ENCODE measurements around the gene FAM181A.

The FAM181A gene

GRCh38 chr14:93930296-93930988 is 3.3 kb downstream of the FAM181A start:
- no peak for DNase-seq

DNA sequence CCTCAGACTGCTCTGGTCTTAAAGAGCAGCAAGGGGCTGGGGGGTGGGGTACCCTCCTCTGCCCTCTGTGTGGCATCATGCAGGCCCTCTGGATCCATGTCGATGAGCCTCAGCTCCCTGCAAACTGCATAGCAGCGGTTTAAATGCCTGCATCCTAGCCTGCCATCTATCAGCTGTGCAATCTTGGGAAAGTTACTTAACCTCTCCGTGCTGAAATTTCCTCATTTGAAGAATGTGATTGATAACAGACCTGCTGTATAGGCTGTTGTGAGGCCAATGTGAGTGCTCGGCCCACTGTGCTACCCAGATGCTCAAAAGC is 3.8 kb downstream of the FAM181A start:
- DNase-seq = no peak

GRCh38 chr14:93932642-93933041 is 5.5 kb downstream of the FAM181A start:
- DNase-seq = no peak

DNA sequence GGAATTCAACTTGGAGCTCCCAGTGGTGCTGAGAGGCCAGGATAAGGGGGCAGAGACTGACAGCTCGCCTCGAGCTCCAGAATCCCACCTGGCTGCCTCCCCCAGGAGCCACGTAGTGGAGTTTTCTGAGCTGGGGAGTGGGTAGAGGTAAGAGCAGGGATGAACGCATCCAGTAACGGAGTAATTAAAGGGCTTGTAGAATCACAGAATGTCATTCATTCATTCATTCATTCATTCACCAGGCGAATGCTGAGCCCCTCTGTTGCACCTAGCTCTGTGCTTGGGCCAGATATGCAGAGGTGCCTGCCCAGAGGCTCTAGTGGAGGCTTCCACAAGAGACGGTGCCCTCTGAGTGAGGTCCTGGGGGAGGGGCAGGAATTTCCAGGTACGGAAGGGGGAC is 8.1 kb downstream of the FAM181A start:
- no peak for DNase-seq

- peak; percentile 11 to 60 (median 34) for DNase-seq
Measured at GRCh38 chr14:93936245-93936644, 9.1 kb downstream of the FAM181A start.

GRCh38 chr14:93936926-93937325 is 9.8 kb downstream of the FAM181A start:
- DNase-seq = no peak

DNA sequence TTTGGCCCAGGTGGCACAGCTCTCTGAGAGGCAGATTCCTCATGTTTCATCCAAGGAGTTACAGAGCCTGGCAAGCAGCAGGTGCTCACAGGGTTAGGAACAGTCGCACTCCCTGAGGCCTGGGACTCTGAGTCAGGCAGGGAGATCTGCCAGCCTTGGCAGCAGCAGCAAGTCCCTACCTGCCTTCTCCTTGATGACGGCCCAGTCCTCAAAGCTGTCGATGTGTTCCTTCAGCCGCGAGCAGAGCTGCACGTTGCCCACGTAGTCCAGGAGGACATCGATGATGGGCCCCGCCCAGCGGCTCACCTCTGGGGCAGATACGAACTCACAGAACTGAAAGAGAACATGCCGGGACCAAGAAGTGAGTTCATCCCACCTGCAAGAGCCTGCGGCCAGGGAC is 10.4 kb downstream of the FAM181A start:
- DNase-seq = no peak

GRCh38 chr14:93938751-93939303 is 11.7 kb downstream of the FAM181A start:
- DNase-seq = no peak

DNA sequence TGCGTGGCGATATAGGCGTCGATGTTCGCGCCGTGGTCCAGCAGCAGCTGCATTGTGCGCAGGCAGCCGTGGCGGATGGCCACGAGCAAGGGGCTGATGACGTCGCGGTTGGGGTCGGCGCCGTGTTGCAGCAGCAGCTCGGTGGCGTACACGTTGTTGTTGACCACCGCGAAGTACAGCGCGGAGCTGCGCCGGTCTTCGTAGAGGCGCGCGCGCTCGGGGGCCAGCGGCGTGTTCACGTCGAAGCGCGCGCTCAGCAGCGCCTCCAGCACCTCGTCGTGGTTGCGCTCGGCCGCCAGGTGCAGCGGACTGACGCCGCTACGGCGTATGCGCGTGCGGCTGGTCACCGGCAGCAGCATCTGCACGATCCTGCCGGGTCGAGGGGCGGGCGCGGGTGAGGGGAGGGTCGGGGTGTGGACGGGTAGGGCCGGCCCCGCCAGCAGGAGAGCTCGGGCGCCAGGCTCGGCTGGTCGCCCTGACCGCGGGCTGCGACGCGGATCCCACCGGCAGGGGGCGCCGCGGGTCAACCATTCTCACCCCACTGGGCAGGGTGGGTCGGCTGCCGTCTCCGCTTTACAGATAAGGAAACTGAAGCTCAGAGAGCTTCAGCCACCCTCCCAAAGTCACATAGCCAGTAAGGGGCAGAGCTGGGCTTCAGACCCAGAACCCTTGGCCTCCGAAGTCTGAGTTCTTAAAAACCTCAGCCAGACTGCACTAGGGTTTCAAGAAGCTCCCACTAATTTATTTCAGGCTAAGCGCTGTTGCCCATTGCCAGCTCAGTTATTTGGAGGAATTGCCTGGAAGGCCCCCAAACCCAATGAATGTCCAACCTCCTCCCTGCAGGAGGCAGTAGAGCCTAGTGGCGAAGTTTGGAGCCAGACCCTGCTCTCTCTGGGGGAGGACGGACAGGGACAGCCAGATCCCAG is 12.4 kb downstream of the FAM181A start:
- peak in 1 of 3 experiments; percentile 67 for DNase-seq

- no peak for DNase-seq
Measured at GRCh38 chr14:93940437-93940836, 13.3 kb downstream of the FAM181A start.

DNA sequence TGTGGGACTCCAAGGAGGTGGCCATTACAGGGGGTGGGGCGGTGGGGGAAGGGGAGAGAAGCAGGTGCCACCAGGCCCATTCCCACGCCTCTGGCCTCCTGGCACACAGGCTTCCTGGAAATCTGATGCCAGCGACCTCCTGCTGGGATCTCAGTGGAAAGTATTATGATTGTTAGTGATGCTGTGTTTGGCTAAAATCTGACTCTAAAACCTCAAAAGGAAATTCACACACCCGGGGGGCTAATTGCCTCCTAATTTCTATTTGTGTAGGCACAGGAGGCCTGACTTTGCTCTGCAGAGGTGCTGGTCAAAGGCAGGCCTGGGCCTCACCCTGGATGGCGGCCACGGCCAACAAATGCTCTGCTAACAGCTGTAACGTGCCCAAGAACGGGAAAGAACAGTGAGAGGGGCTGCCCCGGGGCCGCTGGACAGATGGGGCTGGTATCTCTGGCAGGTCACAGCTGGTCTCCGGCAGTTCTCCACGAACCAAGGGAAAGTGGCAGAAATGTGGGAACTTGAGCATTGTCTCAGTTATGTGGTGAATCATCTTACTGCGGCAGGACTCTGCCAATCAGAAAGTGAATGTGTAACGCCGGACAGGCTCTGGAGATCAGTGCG is 14.3 kb downstream of the FAM181A start:
- DNase-seq = peak; percentile 40 to 100 (median 98)

DNA sequence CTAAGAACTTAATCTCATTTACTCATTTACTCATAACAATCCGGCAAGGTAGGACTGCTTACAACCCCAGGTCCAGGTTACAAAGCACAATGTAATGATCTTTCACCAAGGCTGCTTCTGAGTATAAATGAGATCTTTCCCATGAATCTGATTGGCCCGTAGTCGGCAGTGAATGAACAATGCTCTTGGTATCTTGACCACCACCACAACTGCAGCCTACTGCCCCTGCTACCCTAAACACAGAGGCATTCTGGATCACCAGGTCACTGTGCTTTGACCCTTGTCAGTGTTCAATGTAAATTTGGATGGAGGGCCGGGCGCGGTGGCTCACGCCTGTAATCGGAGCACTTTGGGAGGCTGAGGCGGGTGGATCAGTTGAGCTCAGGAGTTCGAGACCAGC is 15.9 kb downstream of the FAM181A start:
- DNase-seq = no peak

- DNase-seq = no peak
Measured at GRCh38 chr14:93943930-93944329, 16.8 kb downstream of the FAM181A start.

- no peak for DNase-seq
Measured at GRCh38 chr14:93944348-93945069, 17.4 kb downstream of the FAM181A start.

DNA sequence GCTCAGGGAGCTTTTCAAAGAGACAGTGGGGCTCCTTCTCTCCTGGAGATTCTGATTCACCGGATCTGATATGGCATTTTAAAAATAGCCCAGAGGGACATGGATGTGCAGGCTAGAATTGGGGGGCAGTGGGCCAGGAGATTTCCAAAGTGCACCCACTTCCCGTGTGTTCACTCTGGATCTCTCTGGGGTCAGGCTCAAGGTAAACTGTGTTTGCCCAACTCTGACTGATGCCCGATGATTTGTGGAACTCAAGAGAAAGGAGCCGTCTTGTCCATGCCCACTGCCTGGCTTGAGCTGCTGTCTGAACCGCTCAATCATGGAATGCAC is 17.9 kb downstream of the FAM181A start:
- no peak for DNase-seq

- DNase-seq = no peak
Measured at GRCh38 chr14:93946104-93946503, 19.0 kb downstream of the FAM181A start.

DNA sequence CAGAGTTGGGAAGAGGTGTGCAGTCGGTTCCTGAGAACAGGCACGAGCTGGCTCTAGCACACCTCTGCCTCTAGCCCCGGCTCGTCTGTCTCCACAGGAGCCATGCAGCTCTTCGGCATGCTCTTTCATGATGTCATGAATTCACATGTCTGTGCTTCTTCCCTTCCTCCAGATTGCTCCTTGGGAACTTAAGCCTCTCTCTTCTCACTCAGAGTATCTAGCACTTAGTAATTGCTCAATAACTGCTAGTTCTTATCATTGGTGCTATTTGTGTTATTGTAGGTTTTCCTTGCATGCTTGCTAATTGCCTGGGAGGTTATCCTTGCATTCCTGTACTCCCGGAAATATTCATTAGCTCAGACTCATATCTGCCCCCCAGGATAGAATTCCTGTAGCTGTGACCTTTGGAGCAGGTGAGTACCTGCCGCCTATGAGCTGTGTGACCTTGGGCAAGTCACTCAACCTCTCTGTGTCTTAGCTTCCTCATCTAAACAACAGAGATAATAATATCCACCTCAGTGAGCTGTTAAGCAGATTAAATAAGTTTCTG is 19.5 kb downstream of the FAM181A start:
- DNase-seq = no peak

DNA sequence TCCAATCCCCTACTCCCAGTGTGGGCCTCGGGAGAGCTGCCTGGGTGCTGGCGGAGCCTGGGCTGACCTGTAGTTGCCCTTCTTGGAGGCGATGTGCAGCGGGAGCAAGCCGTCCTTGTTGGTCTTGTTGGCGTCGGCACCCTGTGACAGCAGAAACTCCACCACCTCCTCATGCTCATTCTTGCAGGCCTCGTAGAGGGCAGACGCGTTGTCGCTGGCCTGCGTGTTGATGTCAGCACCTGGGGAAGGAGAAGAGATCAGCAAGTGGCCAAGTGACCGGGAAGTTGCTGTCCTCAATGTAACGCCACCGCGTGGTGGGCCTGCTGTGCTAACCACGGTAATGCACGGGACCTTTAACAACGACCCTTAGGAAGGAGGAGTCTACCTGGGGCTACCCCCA is 20.1 kb downstream of the FAM181A start:
- no peak for DNase-seq

DNA sequence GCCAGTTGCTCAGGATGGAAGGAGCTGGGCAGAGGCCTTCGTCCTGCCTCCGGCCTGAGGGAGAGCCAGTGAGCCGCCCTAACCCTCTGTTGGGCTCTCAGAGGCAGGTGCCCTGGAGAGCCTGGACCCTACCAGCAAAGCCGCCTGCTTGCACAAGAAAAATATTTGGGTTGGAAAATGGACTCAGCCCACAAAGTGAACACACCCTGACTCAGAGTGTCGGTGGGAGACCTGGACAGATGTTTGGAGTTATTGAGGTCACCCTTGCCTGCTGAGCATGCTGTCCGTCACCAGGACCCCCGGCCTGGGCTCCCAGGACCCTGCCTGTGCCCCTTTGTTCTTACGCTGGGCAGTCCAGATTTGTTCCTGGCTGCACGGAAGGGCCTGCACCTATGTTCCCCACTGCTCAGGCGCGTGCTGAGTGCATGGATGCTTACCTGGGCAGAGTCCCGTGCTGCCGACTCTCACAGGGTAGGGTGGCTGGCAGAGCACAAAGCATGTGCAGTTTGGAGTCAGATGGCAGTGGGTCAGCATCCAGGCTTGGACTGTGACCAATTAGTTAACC is 22.4 kb downstream of the FAM181A start:
- DNase-seq = no peak

DNA sequence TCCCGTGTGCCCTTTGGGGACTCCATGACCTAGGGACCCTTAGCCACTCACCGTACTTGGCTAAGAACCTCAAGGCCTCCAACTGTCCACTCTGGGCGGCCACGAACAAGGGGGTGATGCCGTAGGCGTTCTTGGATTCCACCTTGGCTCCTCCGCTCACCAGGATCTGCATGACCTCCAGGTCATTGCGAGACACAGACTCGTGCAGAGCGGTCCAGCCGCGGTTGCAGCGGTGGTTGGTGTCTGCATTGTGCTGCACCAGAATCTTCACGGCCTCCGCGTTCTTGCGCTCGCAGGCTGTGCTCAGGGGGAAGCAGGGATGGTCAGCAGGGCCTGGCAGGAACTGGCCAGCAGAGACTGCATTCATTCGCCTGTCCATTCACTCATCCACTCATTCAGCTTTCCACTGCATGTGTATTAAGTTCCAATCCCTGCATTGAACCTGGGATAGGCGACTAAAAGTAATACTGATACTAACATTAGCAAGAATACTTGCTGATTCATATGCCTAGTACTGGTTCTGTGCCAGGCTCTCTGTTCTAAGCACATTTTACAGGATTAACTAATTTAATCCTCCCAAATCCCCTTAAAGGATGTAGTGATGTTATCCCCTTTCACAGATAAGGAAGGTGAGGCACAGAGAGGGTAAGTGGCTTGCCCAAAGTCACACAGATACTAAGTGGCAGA is 23.9 kb downstream of the FAM181A start:
- DNase-seq = no peak

GRCh38 chr14:93951635-93952540 is 24.7 kb downstream of the FAM181A start:
- peak in 1 of 3 experiments; percentile 39 for DNase-seq
